HUES6 (cell line): ENCODE measurements around the gene ARHGEF39.

Experiments used
- H3K27ac ChIP-seq: 2 replicates; pipeline ENCODE4 v1.7.0; 2013; ENCODE audit warnings: low read depth, mild to moderate bottlenecking, low read length, inconsistent platforms
- H3K27me3 ChIP-seq: 2 replicates; pipeline ENCODE4 v1.6.1; 2013; ENCODE audit warnings: low read length; ENCODE audit not compliant: control insufficient read depth, insufficient read depth
- H3K36me3 ChIP-seq: 2 replicates; pipeline ENCODE4 v1.6.1; 2013; ENCODE audit warnings: low read length; ENCODE audit not compliant: control insufficient read depth, insufficient read depth
- H3K4me1 ChIP-seq: 2 replicates; pipeline ENCODE4 v1.6.1; 2013; ENCODE audit warnings: low read length; ENCODE audit not compliant: control insufficient read depth, insufficient read depth
- H3K4me3 ChIP-seq: 2 replicates; pipeline ENCODE4 v1.5.1; 2013; ENCODE audit warnings: low read depth, low read length
- H3K9ac ChIP-seq: one replicate; pipeline ENCODE4 v1.6.1; 2013; ENCODE audit warnings: mild to moderate bottlenecking, low read length
- H3K9me3 ChIP-seq: 2 replicates; pipeline ENCODE4 v1.6.1; 2013; ENCODE audit warnings: low read depth, low read length; ENCODE audit not compliant: control insufficient read depth, insufficient read depth

ARHGEF39 gene

GRCh38 chr9:35683323-35683722 is 18.3 kb upstream of the ARHGEF39 start:
- H3K4me3 ChIP-seq, result no peak overlapping the region
- no peaks in the 10 kb centered on the region for H3K27me3 ChIP-seq
- H3K4me1 ChIP-seq, result peaks cover 22% of the 10 kb centered on the region
- no peak overlapping the region for H3K27ac ChIP-seq
- H3K9me3 ChIP-seq, result no peaks in the 10 kb centered on the region
- H3K36me3 ChIP-seq, result peaks cover 69% of the 10 kb centered on the region
- no peak overlapping the region for H3K9ac ChIP-seq

GRCh38 chr9:35682520-35683315 is 17.7 kb upstream of the ARHGEF39 start:
- H3K4me3 ChIP-seq, result no peak overlapping the region
- peaks cover 63% of the 10 kb centered on the region for H3K36me3 ChIP-seq
- no peak overlapping the region for H3K27ac ChIP-seq
- H3K4me1 ChIP-seq, result peaks cover 18% of the 10 kb centered on the region
- no peak overlapping the region for H3K9ac ChIP-seq
- H3K9me3 ChIP-seq, result no peaks in the 10 kb centered on the region
- H3K27me3 ChIP-seq, result no peaks in the 10 kb centered on the region

GRCh38 chr9:35682051-35682450 is 17.1 kb upstream of the ARHGEF39 start:
- Histone ChIP-seq H3K36me3 (peaks cover 56% of the 10 kb centered on the region), H3K4me3 (no peak overlapping the region), H3K4me1 (peaks cover 18% of the 10 kb centered on the region), H3K27me3 (no peaks in the 10 kb centered on the region), H3K27ac (no peak overlapping the region), H3K9ac (no peak overlapping the region), H3K9me3 (no peaks in the 10 kb centered on the region)

- no peak overlapping the region for H3K27ac ChIP-seq
- H3K4me1 ChIP-seq, result peaks cover 19% of the 10 kb centered on the region
- H3K36me3 ChIP-seq, result peaks cover 51% of the 10 kb centered on the region
- no peaks in the 10 kb centered on the region for H3K9me3 ChIP-seq
- H3K9ac ChIP-seq, result peak overlapping the region; percentile 3
- no peak overlapping the region for H3K4me3 ChIP-seq
- peaks cover 2% of the 10 kb centered on the region; the same call in 1 of the 2 replicates for H3K27me3 ChIP-seq
Observed at GRCh38 chr9:35681341-35682002, 16.5 kb upstream of the ARHGEF39 start.

- Histone ChIP-seq H3K27ac (no peak overlapping the region), H3K4me1 (peaks cover 24% of the 10 kb centered on the region), H3K36me3 (peaks cover 43% of the 10 kb centered on the region), H3K4me3 (no peak overlapping the region), H3K27me3 (peaks cover 6% of the 10 kb centered on the region), H3K9me3 (no peaks in the 10 kb centered on the region), H3K9ac (no peak overlapping the region)
Observed at GRCh38 chr9:35680331-35681105, 15.5 kb upstream of the ARHGEF39 start.

- Histone ChIP-seq H3K4me1 (peaks cover 24% of the 10 kb centered on the region), H3K9ac (no peak overlapping the region), H3K9me3 (no peaks in the 10 kb centered on the region), H3K27me3 (peaks cover 6% of the 10 kb centered on the region), H3K27ac (no peak overlapping the region), H3K4me3 (no peak overlapping the region), H3K36me3 (peaks cover 36% of the 10 kb centered on the region)
Observed at GRCh38 chr9:35679766-35680330, 14.9 kb upstream of the ARHGEF39 start.

- H3K36me3 ChIP-seq, result peaks cover 28% of the 10 kb centered on the region
- no peak overlapping the region for H3K27ac ChIP-seq
- H3K9ac ChIP-seq, result no peak overlapping the region
- peaks cover 24% of the 10 kb centered on the region for H3K4me1 ChIP-seq
- no peak overlapping the region for H3K4me3 ChIP-seq
- peaks cover 13% of the 10 kb centered on the region for H3K27me3 ChIP-seq
- H3K9me3 ChIP-seq, result no peaks in the 10 kb centered on the region
Observed at GRCh38 chr9:35679091-35679490, 14.1 kb upstream of the ARHGEF39 start.

GRCh38 chr9:35675732-35676392 is 10.9 kb upstream of the ARHGEF39 start:
- Histone ChIP-seq H3K27me3 (peaks cover 22% of the 10 kb centered on the region), H3K4me1 (peaks cover 17% of the 10 kb centered on the region), H3K36me3 (no peaks in the 10 kb centered on the region), H3K4me3 (peak overlapping the region; percentile 70), H3K9ac (peak overlapping the region; percentile 55), H3K9me3 (no peaks in the 10 kb centered on the region), H3K27ac (no peak overlapping the region)

GRCh38 chr9:35675204-35675603 is 10.2 kb upstream of the ARHGEF39 start:
- Histone ChIP-seq H3K4me3 (peak overlapping the region; percentile 70), H3K9me3 (no peaks in the 10 kb centered on the region), H3K4me1 (peaks cover 10% of the 10 kb centered on the region; the same call in 1 of the 2 replicates), H3K27ac (no peak overlapping the region), H3K36me3 (no peaks in the 10 kb centered on the region), H3K9ac (peak overlapping the region; percentile 42), H3K27me3 (peaks cover 22% of the 10 kb centered on the region)

- H3K4me3 ChIP-seq, result no peak overlapping the region
- H3K36me3 ChIP-seq, result no peaks in the 10 kb centered on the region
- H3K9ac ChIP-seq, result no peak overlapping the region
- peaks cover 6% of the 10 kb centered on the region; the same call in 1 of the 2 replicates for H3K4me1 ChIP-seq
- H3K9me3 ChIP-seq, result no peaks in the 10 kb centered on the region
- H3K27me3 ChIP-seq, result peaks cover 22% of the 10 kb centered on the region
- H3K27ac ChIP-seq, result no peak overlapping the region
Observed at GRCh38 chr9:35674025-35674361, 9.0 kb upstream of the ARHGEF39 start.
